ENCODE data around the gene EPYC.

DNA sequence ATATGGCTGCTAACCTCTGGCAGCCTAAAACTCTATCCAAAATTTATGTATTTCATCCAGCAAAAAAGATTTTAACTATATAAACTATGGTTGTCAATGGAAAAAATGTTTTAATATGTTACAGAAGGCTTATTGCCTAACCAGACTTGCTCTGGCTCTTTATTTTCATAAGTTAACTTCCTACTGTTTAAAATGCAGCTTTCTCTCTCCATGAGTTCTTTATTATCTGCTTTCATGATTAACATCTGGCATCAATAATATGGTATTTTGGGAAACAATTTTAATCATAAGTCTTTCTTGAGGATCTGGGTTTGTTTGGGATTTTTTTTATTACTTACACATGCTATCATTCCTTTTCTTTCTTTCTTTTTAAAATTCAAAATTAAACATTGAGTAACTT lies 32.5 kb upstream of the EPYC start:
- TF ChIP-seq, protein P1, sequence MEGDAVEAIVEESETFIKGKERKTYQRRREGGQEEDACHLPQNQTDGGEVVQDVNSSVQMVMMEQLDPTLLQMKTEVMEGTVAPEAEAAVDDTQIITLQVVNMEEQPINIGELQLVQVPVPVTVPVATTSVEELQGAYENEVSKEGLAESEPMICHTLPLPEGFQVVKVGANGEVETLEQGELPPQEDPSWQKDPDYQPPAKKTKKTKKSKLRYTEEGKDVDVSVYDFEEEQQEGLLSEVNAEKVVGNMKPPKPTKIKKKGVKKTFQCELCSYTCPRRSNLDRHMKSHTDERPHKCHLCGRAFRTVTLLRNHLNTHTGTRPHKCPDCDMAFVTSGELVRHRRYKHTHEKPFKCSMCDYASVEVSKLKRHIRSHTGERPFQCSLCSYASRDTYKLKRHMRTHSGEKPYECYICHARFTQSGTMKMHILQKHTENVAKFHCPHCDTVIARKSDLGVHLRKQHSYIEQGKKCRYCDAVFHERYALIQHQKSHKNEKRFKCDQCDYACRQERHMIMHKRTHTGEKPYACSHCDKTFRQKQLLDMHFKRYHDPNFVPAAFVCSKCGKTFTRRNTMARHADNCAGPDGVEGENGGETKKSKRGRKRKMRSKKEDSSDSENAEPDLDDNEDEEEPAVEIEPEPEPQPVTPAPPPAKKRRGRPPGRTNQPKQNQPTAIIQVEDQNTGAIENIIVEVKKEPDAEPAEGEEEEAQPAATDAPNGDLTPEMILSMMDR (conservative IDR thresholded peaks at IDR 0.05; ENCODE audit: low read depth, low read length), result no peak
- TF ChIP-seq MAFK (IDR thresholded peaks at IDR 0.05; ENCODE audit: low read depth, low read length) (no peak), MXI1 (IDR thresholded peaks at IDR 0.05; ENCODE audit: borderline replicate concordance, low read depth, low read length) (no peak)

Data from IMR-90 (cell line).